ENCODE results near the gene IGFN1.

DNA sequence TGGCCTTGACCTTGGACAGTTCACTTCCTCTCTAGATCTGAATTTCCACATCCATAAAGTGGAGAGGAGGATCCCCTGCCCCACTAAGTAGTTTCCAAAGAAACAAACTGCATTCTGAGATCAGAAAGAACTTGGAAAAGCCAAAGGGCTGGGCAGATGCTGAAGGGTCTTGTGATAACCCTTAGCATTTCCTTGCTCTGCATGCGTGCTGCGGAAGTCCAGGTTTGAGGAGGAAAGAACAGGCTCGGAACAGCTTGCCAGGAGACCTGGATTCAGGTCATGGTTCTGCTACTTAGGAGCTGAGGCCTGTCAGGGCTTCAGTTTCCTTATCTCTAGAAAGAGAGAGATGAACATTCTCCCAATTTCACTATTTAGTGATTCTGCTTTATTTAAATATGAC lies 27.2 kb downstream of the IGFN1 start:
- TF ChIP-seq ARNT (IDR thresholded peaks at IDR 0.05), result no peak
- no peak for TF ChIP-seq ZNF384 (IDR thresholded peaks at IDR 0.05)
- no peak for TF ChIP-seq LEF1 (IDR thresholded peaks at IDR 0.05; ENCODE audit: borderline replicate concordance)
- TF ChIP-seq FOXM1 (IDR thresholded peaks at IDR 0.05; ENCODE audit: borderline replicate concordance), result no peak
- no peak for TF ChIP-seq FOXK2 (IDR thresholded peaks at IDR 0.05)
- TF ChIP-seq SP1 (IDR thresholded peaks at IDR 0.05), result no peak
- no peak for TF ChIP-seq TARDBP (IDR thresholded peaks at IDR 0.05)
- no peak for TF ChIP-seq SUZ12 (IDR thresholded peaks at IDR 0.05)
- no peak for TF ChIP-seq FOXA1 (IDR thresholded peaks at IDR 0.05)

Data from HEK293T (cell line).